H1 (cell line): Measurements from ENCODE around the gene SYK. TPM values are rescaled to one million over a fixed set of nuclear protein-coding genes. Genes with fewer than 3 reads are reported as not detected.

Experiments
- CTCF ChIA-PET: fragments of 300-600 bp; sonication (Branson Sonifier 250); formaldehyde crosslinking; loops from one replicate; lab custom pipeline; 2021; ENCODE audit not compliant: partially characterized antibody; lab: Charles Lee
- POLR2A ChIA-PET: fragments of 300-600 bp; sonication (Branson Sonifier 250); formaldehyde crosslinking; loops from one replicate; lab custom pipeline; 2021; ENCODE audit warnings: inconsistent platforms; ENCODE audit not compliant: partially characterized antibody; lab: Charles Lee
- DNase-seq, 2 experiments: peaks; one replicate each; pipeline versions ENCODE4 v3.0.0 to v3.0.0-alpha.2; 2010 to 2022; ENCODE audit warnings: low spot score in 2 of 2, low read depth in 1 of 2, mixed read lengths in 1 of 2
- FAIRE-seq: peaks from 2 replicates; lab custom pipeline; 2011; peaks lifted over from hg19 to GRCh38; lab: Jason Lieb, UNC
- H2AFZ ChIP-seq: 2 replicates; pipeline ENCODE4 v1.8.1; 2012; ENCODE audit warnings: low read length, inconsistent platforms
- H2AK5ac ChIP-seq: 2 replicates; pipeline ENCODE4 v1.6.1; 2013; ENCODE audit warnings: low read depth, low read length
- H2BK120ac ChIP-seq: replicated peaks from 2 replicates; pipeline ENCODE3; 2013; ENCODE audit warnings: low read depth, low read length, inconsistent platforms
- H2BK12ac ChIP-seq: 2 replicates; pipeline ENCODE4 v1.6.1; 2013; ENCODE audit warnings: low read depth, low read length
- H2BK15ac ChIP-seq: 2 replicates; pipeline ENCODE4 v1.6.1; 2013; ENCODE audit warnings: low read length
- H2BK20ac ChIP-seq: 2 replicates; pipeline ENCODE4 v1.6.1; 2013; ENCODE audit warnings: low read length
- H2BK5ac ChIP-seq: 2 replicates; pipeline ENCODE4 v1.6.1; 2013; ENCODE audit warnings: low read depth, low read length
- H3K14ac ChIP-seq: 2 replicates; pipeline ENCODE4 v1.6.1; 2013; ENCODE audit warnings: inconsistent platforms; ENCODE audit not compliant: insufficient read length
- H3K18ac ChIP-seq: 2 replicates; pipeline ENCODE4 v1.6.1; 2013; ENCODE audit warnings: low read length; ENCODE audit errors: extremely low read depth
- H3K23ac ChIP-seq: 2 replicates; pipeline ENCODE4 v1.6.1; 2013; ENCODE audit warnings: inconsistent platforms; ENCODE audit not compliant: insufficient read length
- H3K23me2 ChIP-seq: 2 replicates; pipeline ENCODE4 v1.6.1; 2013; ENCODE audit warnings: low read depth, low read length
- H3K27ac ChIP-seq: 2 replicates; pipeline ENCODE4 v1.6.1; 2011; ENCODE audit warnings: low read depth, low read length, inconsistent platforms
- H3K27me3 ChIP-seq, 4 experiments: replicated peaks in 1 of 4; 1 replicate in 1 of 4; 2 replicates in 3 of 4; pipeline versions ENCODE4 v1.6.1 to v1.8.1; 2011 to 2013; ENCODE audit warnings: low read length in 3 of 4, mild to moderate bottlenecking in 3 of 4, inconsistent platforms in 2 of 4, mixed read lengths in 2 of 4, moderate library complexity in 1 of 4; ENCODE audit not compliant: control insufficient read depth in 3 of 4, insufficient read depth in 3 of 4; ENCODE audit errors: extremely low read depth in 1 of 4
- H3K36me3 ChIP-seq, 4 experiments: 2 replicates each; pipeline versions ENCODE4 v1.6.1 to v1.8.1; 2011 to 2013; ENCODE audit warnings: mild to moderate bottlenecking in 4 of 4, low read length in 3 of 4, moderate library complexity in 2 of 4, control low read depth in 1 of 4, inconsistent platforms in 1 of 4; ENCODE audit not compliant: insufficient read depth in 4 of 4, control insufficient read depth in 2 of 4
- H3K4ac ChIP-seq: replicated peaks from 2 replicates; pipeline ENCODE3; 2013; ENCODE audit warnings: low read length, low read depth, mixed read lengths, inconsistent platforms; ENCODE audit not compliant: insufficient read length
- H3K4me1 ChIP-seq, 4 experiments: replicated peaks in 1 of 4; 1 replicate in 1 of 4; 2 replicates in 3 of 4; pipeline versions ENCODE4 v1.6.1 to v1.8.1; 2011 to 2013; ENCODE audit warnings: low read length in 3 of 4, inconsistent platforms in 2 of 4, mixed read lengths in 1 of 4; ENCODE audit not compliant: insufficient read depth in 4 of 4, control insufficient read depth in 3 of 4
- H3K4me2 ChIP-seq, 2 experiments: 2 replicates each; pipeline versions ENCODE4 v1.6.1 to v1.8.1; 2011 to 2013; ENCODE audit warnings: low read depth in 2 of 2, low read length in 2 of 2, control low read depth in 1 of 2, inconsistent platforms in 1 of 2, mild to moderate bottlenecking in 1 of 2; ENCODE audit not compliant: insufficient read depth in 1 of 2
- H3K4me3 ChIP-seq, 4 experiments: fragments of 200-600, 300-600 bp in 1 of 4; sonication (generic), shearing (Covaris generic), sonication (Bioruptor Twin) in 1 of 4; 2 replicates each; pipeline versions ENCODE4 v1.5.1 to v1.8.1; 2011 to 2016; ENCODE audit warnings: low read length in 4 of 4, low read depth in 3 of 4, control low read depth in 2 of 4, inconsistent platforms in 2 of 4, mild to moderate bottlenecking in 2 of 4, mixed read lengths in 1 of 4, moderate library complexity in 1 of 4; ENCODE audit not compliant: insufficient read depth in 2 of 4; ENCODE audit errors: extremely low read depth in 1 of 4
- H3K56ac ChIP-seq: replicated peaks from 2 replicates; pipeline ENCODE3; 2013; ENCODE audit warnings: low read depth, mild to moderate bottlenecking, mixed read lengths, low read length, inconsistent platforms; ENCODE audit not compliant: insufficient read length
- H3K79me1 ChIP-seq: 2 replicates; pipeline ENCODE4 v1.6.1; 2013; ENCODE audit warnings: low read depth, low read length, control low read depth
- H3K79me2 ChIP-seq, 2 experiments: 2 replicates each; pipeline versions ENCODE4 v1.6.1 to v1.8.1; 2012 to 2013; ENCODE audit warnings: low read length in 2 of 2, mild to moderate bottlenecking in 2 of 2, inconsistent platforms in 1 of 2; ENCODE audit not compliant: insufficient read depth in 2 of 2, control insufficient read depth in 1 of 2
- H3K9ac ChIP-seq, 4 experiments: replicated peaks in 1 of 4; 1 replicate in 1 of 4; 2 replicates in 3 of 4; pipeline versions ENCODE4 v1.6.1 to v1.8.1; 2011 to 2013; ENCODE audit warnings: low read depth in 3 of 4, low read length in 3 of 4, control low read depth in 2 of 4, mild to moderate bottlenecking in 2 of 4, moderate library complexity in 2 of 4, inconsistent platforms in 1 of 4; ENCODE audit errors: extremely low read depth in 1 of 4
- H3K9me3 ChIP-seq, 2 experiments: 2 replicates each; pipeline versions ENCODE4 v1.6.1 to v1.8.1; 2012 to 2013; ENCODE audit warnings: mild to moderate bottlenecking in 2 of 2, moderate library complexity in 2 of 2, control low read depth in 1 of 2, inconsistent platforms in 1 of 2, low read depth in 1 of 2, low read length in 1 of 2, mixed read lengths in 1 of 2; ENCODE audit not compliant: insufficient read depth in 2 of 2
- H4K20me1 ChIP-seq, 2 experiments: replicated peaks in 1 of 2; 2 replicates each; pipeline versions ENCODE3 to v1.8.1; 2011 to 2013; ENCODE audit warnings: inconsistent platforms in 2 of 2, low read length in 2 of 2, mild to moderate bottlenecking in 1 of 2; ENCODE audit not compliant: insufficient read depth in 2 of 2, control insufficient read depth in 1 of 2
- H4K5ac ChIP-seq: 2 replicates; pipeline ENCODE4 v1.6.1; 2013; ENCODE audit warnings: low read length, low read depth, mixed read lengths, inconsistent platforms; ENCODE audit not compliant: insufficient read length
- H4K8ac ChIP-seq: 2 replicates; pipeline ENCODE4 v1.8.0; 2013; ENCODE audit warnings: mild to moderate bottlenecking, moderate library complexity, low read length, inconsistent platforms; ENCODE audit not compliant: insufficient read depth; ENCODE audit errors: extremely low read depth
- H4K91ac ChIP-seq: replicated peaks from 2 replicates; pipeline ENCODE3; 2013; ENCODE audit warnings: low read length, mixed read lengths, inconsistent platforms; ENCODE audit not compliant: insufficient read length
- CEBPB ChIP-seq: IDR thresholded peaks from 2 replicates; pipeline ENCODE4 v1.6.1; 2012; ENCODE audit warnings: low read depth, low read length
- GABPA ChIP-seq: IDR thresholded peaks from 2 replicates; pipeline ENCODE4 v1.6.1; 2011; ENCODE audit warnings: mild to moderate bottlenecking, low read length, moderate library complexity, borderline replicate concordance; ENCODE audit not compliant: insufficient read depth
- KDM1A ChIP-seq: fragments of 200-600, 300-600 bp; sonication (generic); IDR thresholded peaks from 2 replicates; pipeline ENCODE4 v1.7.1; 2016; ENCODE audit warnings: mild to moderate bottlenecking, low read length, borderline replicate concordance
- KDM5A ChIP-seq: fragments of 200-600 bp; IDR thresholded peaks from 2 replicates; pipeline ENCODE4 v1.7.1; 2012; ENCODE audit warnings: mild to moderate bottlenecking, low read length, inconsistent platforms, mixed read lengths
- POLR2A ChIP-seq, 2 experiments: IDR thresholded peaks; 1 replicate in 1 of 2; 2 replicates in 1 of 2; pipeline ENCODE4 v1.6.1; 2011; ENCODE audit warnings: low read depth in 2 of 2, low read length in 2 of 2, mild to moderate bottlenecking in 2 of 2; ENCODE audit errors: control extremely low read depth in 1 of 2
- RFX5 ChIP-seq: IDR thresholded peaks from 2 replicates; pipeline ENCODE4 v1.6.1; 2011; ENCODE audit warnings: low read depth, low read length, improper control_type of control experiment, borderline replicate concordance
- RNF2 ChIP-seq: fragments of 200-900, 300-1000 bp; sonication (generic); IDR thresholded peaks from 2 replicates; pipeline ENCODE4 v1.7.1; 2016; ENCODE audit warnings: borderline replicate concordance, low read depth, mild to moderate bottlenecking, antibody characterized with exemption, low read length; ENCODE audit not compliant: poor library complexity, severe bottlenecking; ENCODE audit errors: missing control alignments
- SP2 ChIP-seq: IDR thresholded peaks from 2 replicates; pipeline ENCODE4 v1.6.1; 2012; ENCODE audit warnings: mild to moderate bottlenecking, low read length, inconsistent platforms
- TBP ChIP-seq: IDR thresholded peaks from 2 replicates; pipeline ENCODE4 v1.6.1; 2011; ENCODE audit warnings: low read depth, low read length, improper control_type of control experiment
- TEAD4 ChIP-seq: IDR thresholded peaks from 2 replicates; pipeline ENCODE4 v1.6.1; 2012; ENCODE audit warnings: low read depth, low read length, inconsistent platforms, mixed read lengths
- YY1 ChIP-seq: IDR thresholded peaks from 2 replicates; pipeline ENCODE4 v1.6.1; 2011; ENCODE audit warnings: low read depth, mild to moderate bottlenecking, low read length
- WGBS, 2 experiments: shearing (Covaris generic) in 1 of 2; methylation state at CpG; one replicate each; pipeline versions ENCODE4 v1.1.6 to v1.1.7; 2013 to 2015; ENCODE audit warnings: low lambda C conversion rate in 2 of 2, mixed read lengths in 2 of 2, inconsistent platforms in 1 of 2, low coverage in 1 of 2, missing lambda C conversion rate in 1 of 2; ENCODE audit not compliant: insufficient replicate concordance in 2 of 2, insufficient coverage in 1 of 2, insufficient read length in 1 of 2; ENCODE audit errors: extremely low coverage in 1 of 2, missing lambda C conversion rate in 1 of 2; 5-methylcytosine and 5-hydroxymethylcytosine counted together
- polyA plus RNA-seq, 7 experiments: library from polyadenylated mRNA; depleted of rRNA in 3 of 7; stranded (reverse) in 5 of 7; unstranded in 2 of 7; fragments of >200 nt in 5 of 7; fragments of 200-250 nt in 2 of 7; gene quantifications; 1 replicate in 5 of 7; 2 replicates in 1 of 7; 4 replicates in 1 of 7; pipeline versions ENCODE4 v1.2.1 to v1.2.3, GENCODE V29; 2011 to 2013; ENCODE audit warnings: missing spikeins in 2 of 7, mixed read lengths in 2 of 7
- total RNA-seq: library from RNA; stranded (reverse); fragmentation: NEBNext Ultra II Directional; extraction: Animal tissue kit (Norgen Biotek cat#: 25700); gene quantifications from 2 replicates; pipeline ENCODE4 v1.2.1, GENCODE V29; 2021
- TF ChIP-seq, protein P1 (sequence below), 3 experiments: IDR thresholded peaks; 1 replicate in 2 of 3; 2 replicates in 1 of 3; pipeline versions ENCODE4 v1.5.1 to v1.6.1; 2011; ENCODE audit warnings: low read length in 3 of 3, mild to moderate bottlenecking in 3 of 3, inconsistent platforms in 2 of 3, low read depth in 1 of 3, moderate library complexity in 1 of 3; ENCODE audit not compliant: insufficient read depth in 1 of 3; ENCODE audit errors: control extremely low read depth in 1 of 3

The SYK gene
- total and polyA plus RNA-seq, 2 of the 8 experiments (the other 6 are each of a cell fraction or from before 2014, with no cell fraction given) = 1.5 to 4.4 TPM

- no peak overlapping the region for H3K18ac ChIP-seq
- no peak for DNase-seq
- no peaks in the 10 kb centered on the region for H3K79me2 ChIP-seq
- peaks cover 1% of the 10 kb centered on the region; the same call in 1 of the 2 replicates for H3K23me2 ChIP-seq
- no peak overlapping the region for H2BK12ac ChIP-seq
- H3K36me3 ChIP-seq = no peaks in the 10 kb centered on the region
- CTCF ChIA-PET = interaction anchor here (1.0 to 1.5 kb wide), 3 partner anchors 21 to 142 kb away, joined by 3 to 4 read pairs (median 4); no protein-coding TSS in a partner anchor
- no peak overlapping the region for H3K4me3 ChIP-seq
- H2BK5ac ChIP-seq = no peak overlapping the region
- 77% methylated on average over 3 of the region's 3 CpGs; no CpG with 5 or more reads in 1 of the 2 experiments for WGBS, 2 experiments
- H3K4me1 ChIP-seq = 0 out of 7 replicates have a peak, but pooled peaks cover 0 to 3% (median 0%) of the 10 kb centered on the region in 4 experiments
- H3K56ac ChIP-seq = no peak overlapping the region
- no peak for FAIRE-seq
- POLR2A ChIA-PET = no interaction called here
- 0 out of 2 replicates have a peak overlapping the region, but pooled peaks have one; percentile 35 for H2BK20ac ChIP-seq
- no peak overlapping the region for H2BK15ac ChIP-seq
- no peak overlapping the region for H3K9ac ChIP-seq
- no peak overlapping the region for H3K4me2 ChIP-seq
- H2AFZ ChIP-seq = no peak overlapping the region
- H3K14ac ChIP-seq = no peak overlapping the region
- no peak overlapping the region for H4K8ac ChIP-seq
- no peak overlapping the region for H3K27ac ChIP-seq
- no peaks in the 10 kb centered on the region for H3K9me3 ChIP-seq
- no peak overlapping the region for H2AK5ac ChIP-seq
- no peak overlapping the region for H4K5ac ChIP-seq
- H3K4ac ChIP-seq = no peak overlapping the region
- H3K27me3 ChIP-seq = peaks cover 0 to 6% (median 3%) of the 10 kb centered on the region in 4 experiments; a peak in 4 of 7 replicates
- H4K20me1 ChIP-seq = peaks cover 0 to 2% of the 10 kb centered on the region in 2 experiments
- H3K79me1 ChIP-seq = no peaks in the 10 kb centered on the region; the same call in 1 of the 2 replicates
- no peak overlapping the region for H2BK120ac ChIP-seq
- H4K91ac ChIP-seq = no peak overlapping the region
- no peak overlapping the region for H3K23ac ChIP-seq
- TF ChIP-seq POLR2A (IDR thresholded peaks at IDR 0.05; ENCODE audit: control extremely low read depth in 1 of 2, low read depth in 2 of 2, low read length in 2 of 2) = no peak
- TF ChIP-seq TEAD4 = no peak
- TF ChIP-seq YY1 = no peak
- no peak for TF ChIP-seq KDM5A
- no peak for TF ChIP-seq GABPA
- no peak for TF ChIP-seq CEBPB
- no peak for TF ChIP-seq RFX5
- TF ChIP-seq TBP = no peak
- TF ChIP-seq RNF2 = no peak
- no peak for TF ChIP-seq KDM1A
- TF ChIP-seq, protein P1, sequence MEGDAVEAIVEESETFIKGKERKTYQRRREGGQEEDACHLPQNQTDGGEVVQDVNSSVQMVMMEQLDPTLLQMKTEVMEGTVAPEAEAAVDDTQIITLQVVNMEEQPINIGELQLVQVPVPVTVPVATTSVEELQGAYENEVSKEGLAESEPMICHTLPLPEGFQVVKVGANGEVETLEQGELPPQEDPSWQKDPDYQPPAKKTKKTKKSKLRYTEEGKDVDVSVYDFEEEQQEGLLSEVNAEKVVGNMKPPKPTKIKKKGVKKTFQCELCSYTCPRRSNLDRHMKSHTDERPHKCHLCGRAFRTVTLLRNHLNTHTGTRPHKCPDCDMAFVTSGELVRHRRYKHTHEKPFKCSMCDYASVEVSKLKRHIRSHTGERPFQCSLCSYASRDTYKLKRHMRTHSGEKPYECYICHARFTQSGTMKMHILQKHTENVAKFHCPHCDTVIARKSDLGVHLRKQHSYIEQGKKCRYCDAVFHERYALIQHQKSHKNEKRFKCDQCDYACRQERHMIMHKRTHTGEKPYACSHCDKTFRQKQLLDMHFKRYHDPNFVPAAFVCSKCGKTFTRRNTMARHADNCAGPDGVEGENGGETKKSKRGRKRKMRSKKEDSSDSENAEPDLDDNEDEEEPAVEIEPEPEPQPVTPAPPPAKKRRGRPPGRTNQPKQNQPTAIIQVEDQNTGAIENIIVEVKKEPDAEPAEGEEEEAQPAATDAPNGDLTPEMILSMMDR (IDR thresholded peaks at IDR 0.05; ENCODE audit: control extremely low read depth in 1 of 3, insufficient read depth in 1 of 3, low read depth in 1 of 3, low read length in 3 of 3) = no peak
- no peak for TF ChIP-seq SP2
Observed at GRCh38 chr9:90807006-90807405, 5.4 kb downstream of the SYK start.
